GM19193 (cell line): ENCODE results near the gene SSC4D.

Source experiments
- POLR2A ChIP-seq: IDR thresholded peaks from 4 replicates; pipeline ENCODE4 v1.6.1; 2011; ENCODE audit not compliant: insufficient read depth, insufficient read length; ENCODE audit errors: extremely low read depth

SSC4D gene

GRCh38 chr7:76409537-76409936, at the start of gene SSC4D:
Gene SSC4D (minus strand): TSS chr7:76409697. CDS start chr7:76404439, 5,258 bp downstream.
- TF ChIP-seq POLR2A: no peak

DNA sequence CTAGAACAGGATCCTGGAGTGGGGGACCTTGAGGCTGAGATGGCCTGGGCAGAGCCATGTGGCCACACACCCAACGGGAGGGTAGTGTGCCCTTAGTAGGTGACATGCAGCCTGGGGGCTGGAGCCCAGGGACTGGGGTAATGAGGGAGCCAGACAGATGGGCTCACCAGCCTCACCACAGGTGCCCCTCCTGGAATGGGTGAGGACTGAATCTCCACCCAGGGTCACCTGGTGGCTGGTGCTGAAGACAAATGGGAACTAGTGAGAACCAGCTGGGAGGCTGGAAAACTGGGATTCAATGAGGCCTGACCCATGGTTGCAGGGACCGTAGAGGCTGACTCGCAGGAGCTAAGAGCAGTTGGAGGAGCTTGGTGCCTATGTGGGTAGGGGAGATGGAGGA, 21.3 kb upstream of the SSC4D start:
- TF ChIP-seq POLR2A: no peak

DNA sequence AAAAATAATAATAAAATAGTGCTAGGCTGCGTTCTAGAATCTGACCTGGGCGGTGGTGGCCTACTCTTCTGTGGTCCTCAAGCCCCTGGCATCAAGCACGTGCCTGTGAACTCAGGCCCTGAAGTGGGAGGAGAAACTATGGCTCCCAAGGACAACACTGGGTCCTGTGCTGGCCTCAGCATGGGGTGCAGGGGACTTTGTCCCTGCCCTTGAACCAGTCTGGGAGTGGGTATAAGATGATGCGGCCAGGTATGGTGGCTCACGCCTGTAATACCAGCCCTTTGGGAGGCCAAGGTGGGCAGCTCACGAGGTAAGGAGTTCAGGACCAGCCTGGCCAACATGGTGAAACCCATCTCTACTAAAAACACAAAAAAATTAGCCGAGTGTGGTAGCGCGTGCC, 20.7 kb upstream of the SSC4D start:
- no peak for TF ChIP-seq POLR2A

- TF ChIP-seq POLR2A: no peak
Measured at GRCh38 chr7:76428868-76429805, 19.6 kb upstream of the SSC4D start.

DNA sequence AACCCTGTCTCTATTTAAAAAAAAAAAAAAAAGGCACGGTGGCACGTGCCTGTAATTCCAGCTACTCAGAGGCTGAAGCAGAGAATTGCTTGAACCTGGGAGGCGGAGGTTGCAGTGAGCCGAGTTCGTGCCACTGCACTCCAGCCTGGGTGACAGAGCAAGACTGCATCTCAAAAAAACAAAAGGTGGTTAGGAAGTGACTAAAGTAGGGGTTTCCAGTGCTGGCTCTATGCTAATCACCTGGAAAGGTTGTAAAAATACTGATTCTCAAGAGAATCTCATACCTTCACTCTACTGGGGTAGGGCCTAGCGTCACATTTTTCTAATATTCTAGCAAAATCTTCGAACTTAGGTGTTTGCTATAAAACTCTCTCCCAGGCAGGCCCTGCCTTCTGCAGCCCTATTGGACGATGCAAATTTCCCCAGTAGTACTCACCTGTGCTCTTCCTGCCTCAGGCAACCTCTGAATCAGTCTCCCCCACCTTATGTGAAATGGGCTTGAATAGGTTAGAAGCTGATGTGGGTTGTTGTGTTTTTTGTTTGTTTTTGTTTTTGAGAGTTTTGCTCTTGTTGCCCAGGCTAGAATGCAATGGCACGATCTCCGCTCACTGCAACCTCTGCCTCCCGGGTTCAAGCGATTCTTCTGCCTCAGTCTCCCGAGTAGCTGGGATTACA, 18.8 kb upstream of the SSC4D start:
- TF ChIP-seq POLR2A: no peak

DNA sequence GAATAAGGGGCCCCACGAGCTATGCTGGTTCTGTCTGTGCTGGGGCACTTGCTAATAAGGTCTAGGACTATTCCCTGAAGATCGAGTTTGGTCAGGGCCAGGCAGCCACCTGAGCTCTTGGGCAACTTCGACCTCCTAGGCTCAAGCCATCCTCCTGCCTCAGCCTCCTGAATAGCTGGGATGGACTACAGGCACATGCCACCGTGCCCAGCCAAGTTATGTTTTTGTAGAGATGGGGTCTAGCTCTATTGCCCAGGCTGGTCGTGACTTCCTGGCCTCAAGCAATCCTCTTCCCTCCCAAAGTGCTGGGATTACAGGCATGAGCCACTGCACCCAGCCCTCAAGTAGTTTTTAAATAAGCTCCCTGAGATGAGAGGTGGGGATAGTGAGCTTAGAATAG, 18.1 kb upstream of the SSC4D start:
- TF ChIP-seq POLR2A: no peak

GRCh38 chr7:76426246-76426645, 16.7 kb upstream of the SSC4D start:
- TF ChIP-seq POLR2A: no peak

- TF ChIP-seq POLR2A: no peak
Measured at GRCh38 chr7:76425156-76425555, 15.7 kb upstream of the SSC4D start.

DNA sequence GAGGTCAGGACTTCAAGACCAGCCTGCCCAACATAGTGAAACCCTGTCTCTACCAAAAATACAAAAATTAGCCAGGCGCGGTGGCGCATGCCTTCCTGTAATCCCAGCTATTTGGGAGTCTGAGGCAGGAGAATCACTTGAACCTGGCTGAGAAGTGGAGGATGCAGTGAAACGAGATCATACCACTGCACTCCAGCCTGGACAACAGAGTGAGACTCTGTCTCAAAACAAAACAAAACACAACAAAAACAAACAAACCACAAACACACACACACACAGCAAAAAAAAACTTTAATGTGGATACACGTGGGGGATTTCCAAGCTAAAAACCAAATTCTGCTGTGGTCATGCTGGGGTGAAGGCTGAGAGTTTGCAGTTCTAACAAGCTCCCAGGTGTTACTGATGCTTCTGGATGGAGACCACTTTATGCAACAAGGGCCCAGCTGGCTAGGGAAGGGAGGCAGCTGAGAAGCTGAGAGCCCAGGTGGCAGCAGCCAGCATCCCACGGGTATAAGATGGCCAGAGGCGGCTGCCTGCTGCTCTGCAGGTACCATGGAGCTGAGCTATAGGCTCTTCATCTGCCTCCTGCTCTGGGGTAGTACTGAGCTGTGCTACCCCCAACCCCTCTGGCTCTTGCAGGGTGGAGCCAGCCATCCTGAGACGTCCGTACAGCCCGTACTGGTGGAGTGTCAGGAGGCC, 15.1 kb upstream of the SSC4D start, which contains the start of gene ZP3:
Gene ZP3 (plus strand): TSS at position 538 of the 699 bp plus-strand sequence. CDS start 15 bp downstream, at position 553.
- TF ChIP-seq POLR2A: no peak

DNA sequence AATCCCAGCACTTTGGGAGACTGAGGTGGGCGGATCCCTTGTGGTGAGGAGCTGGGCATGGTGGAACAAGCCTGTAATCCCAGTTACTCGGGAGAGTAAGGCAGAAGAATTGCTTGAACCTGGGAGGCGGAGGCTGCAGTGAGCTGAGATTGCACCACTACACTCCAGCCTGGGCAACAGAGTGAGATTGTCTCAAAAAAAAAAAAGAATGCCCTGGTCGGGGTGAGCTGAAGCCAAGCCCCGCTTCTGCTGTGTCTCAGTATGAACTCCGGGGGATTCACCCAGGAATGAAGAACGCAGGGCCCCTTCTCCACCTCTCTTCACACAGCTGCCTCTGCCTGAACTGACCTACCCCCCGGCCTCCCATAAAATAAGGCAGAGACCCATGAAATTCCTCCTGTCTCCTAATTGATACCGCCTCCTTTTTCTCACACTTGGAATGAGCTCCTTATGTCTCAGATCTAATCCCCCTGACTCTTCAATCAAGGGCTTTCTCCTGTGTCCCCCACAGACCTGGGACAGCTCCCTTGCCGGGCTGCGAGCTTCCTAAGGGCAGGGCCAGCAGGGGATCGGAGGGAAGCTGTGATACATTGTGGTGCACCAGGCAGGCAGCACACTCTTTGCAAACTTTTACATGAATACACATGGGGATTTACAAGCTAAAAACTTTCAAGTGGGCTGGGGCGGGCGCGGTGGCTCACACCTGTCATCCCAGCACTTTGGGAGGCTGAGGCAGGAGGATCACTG, 14.3 kb upstream of the SSC4D start:
- TF ChIP-seq POLR2A: no peak

GRCh38 chr7:76412249-76412648, 2.8 kb upstream of the SSC4D start:
- TF ChIP-seq POLR2A: no peak

DNA sequence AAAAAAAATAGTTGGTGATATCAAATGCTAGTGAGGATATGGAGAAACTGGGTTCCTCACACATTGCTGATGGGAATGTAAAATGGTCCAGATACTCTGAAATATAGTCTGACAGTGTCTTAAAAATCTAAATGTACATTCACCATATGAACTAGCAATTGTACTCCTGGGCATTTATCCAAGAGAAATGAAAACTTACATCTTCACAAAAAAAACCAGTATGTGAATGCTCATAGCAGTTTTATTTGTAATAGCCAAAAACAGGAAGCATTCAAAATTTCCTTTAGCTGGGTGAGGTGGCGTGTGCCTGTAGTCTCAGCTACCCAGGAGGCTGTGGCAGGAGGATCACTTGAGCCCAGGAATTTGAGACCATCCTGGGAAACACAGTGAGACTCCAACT, 2.1 kb upstream of the SSC4D start:
- TF ChIP-seq POLR2A: no peak

GRCh38 chr7:76408121-76408560, 1.4 kb downstream of the SSC4D start:
- no peak for TF ChIP-seq POLR2A

GRCh38 chr7:76407718-76408117, 1.8 kb downstream of the SSC4D start:
- TF ChIP-seq POLR2A: no peak

DNA sequence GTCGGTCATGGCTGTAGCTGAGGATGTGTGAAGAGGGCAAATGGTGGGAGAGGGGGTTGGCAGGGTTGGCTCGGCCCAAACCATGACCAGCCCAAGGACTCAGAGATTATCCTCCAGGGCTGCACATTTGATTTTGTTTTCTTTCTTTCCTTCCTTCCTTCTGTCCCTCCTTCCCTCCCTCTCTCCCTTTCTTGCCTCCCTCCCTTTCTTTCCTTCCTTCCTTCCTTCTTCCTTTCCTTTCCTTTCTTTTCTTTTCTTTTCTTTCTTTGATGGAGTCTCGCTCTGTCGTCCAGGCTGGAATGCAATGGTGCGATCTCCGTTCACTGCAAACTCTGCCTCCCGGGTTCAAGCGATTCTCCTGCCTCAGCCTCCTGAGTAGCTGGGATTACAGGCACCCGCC, 3.8 kb downstream of the SSC4D start:
- no peak for TF ChIP-seq POLR2A

DNA sequence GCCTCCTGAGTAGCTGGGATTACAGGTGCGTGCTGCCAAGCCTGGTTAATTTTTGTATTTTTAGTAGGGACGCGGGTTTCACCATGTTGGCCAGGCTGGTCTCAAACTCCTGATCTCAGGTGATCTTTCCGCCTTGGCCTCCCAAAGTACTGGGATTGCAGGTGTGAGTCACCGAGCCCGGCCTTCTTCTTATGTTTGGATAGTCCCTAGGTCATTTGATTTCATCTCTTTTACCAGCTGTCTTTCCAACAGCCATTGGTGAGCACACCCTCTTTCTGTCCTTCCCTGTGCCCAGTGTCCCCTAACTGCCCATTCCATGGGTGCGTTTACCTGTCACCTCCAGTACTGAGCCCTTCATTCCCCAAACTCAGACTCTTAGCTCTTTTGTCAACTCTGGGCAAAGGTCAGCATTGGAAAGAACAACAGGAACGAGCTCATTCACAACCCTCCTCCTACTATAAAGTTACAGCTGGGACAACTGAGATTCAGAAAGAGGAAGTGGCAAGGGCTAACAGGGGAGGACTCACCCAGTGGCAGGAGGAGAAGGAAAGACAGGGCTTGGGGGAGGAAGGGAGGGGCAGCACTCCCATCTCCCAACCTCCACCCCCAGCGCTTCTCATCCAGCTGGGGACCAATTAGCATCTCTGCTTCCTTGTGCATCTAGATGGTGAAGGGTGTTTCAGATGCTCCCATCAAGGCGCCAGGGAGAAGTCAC, 5.6 kb downstream of the SSC4D start:
- TF ChIP-seq POLR2A: no peak
